CD8-positive, alpha-beta memory T cell (primary cell): ENCODE measurements around the gene KRTAP12-2. TPM values are rescaled to one million over a fixed set of nuclear protein-coding genes. Genes with fewer than 3 reads are reported as not detected.
A peak's percentile ranks its signal among the peaks of the same experiment; 100 is the strongest.
"Not testable (repeated sequence)": the region's sequence is repeated elsewhere in the genome, so short reads cannot be mapped to it uniquely, and the experiment has no call there.

Source experiments
- CTCF ChIA-PET: fragments of 350-600 bp; sonication (Branson Sonifier 250); formaldehyde crosslinking; loops from one replicate; lab custom pipeline; 2021; ENCODE audit warnings: antibody characterized with exemption; lab: Charles Lee
- POLR2A ChIA-PET: fragments of 350-600 bp; sonication (Branson Sonifier 250); formaldehyde crosslinking; loops from one replicate; lab custom pipeline; 2021; ENCODE audit warnings: antibody characterized with exemption; lab: Charles Lee
- DNase-seq, 5 donors: peaks; one replicate each; pipeline versions ENCODE4 v3.0.0 to v3.0.0-alpha.2; 2020 to 2022; ENCODE audit warnings: mixed read lengths in 1 of 5
- H3K27ac ChIP-seq: one replicate; pipeline ENCODE4 v1.7.0; 2013; ENCODE audit warnings: low read depth, mild to moderate bottlenecking, low read length, moderate library complexity
- H3K27me3 ChIP-seq: 2 replicates; pipeline ENCODE4 v1.7.0; 2013; ENCODE audit warnings: low read length, mild to moderate bottlenecking; ENCODE audit not compliant: insufficient read depth, poor library complexity, severe bottlenecking
- H3K36me3 ChIP-seq: 2 replicates; pipeline ENCODE4 v1.7.0; 2013; ENCODE audit warnings: mild to moderate bottlenecking, low read length, moderate library complexity; ENCODE audit not compliant: insufficient read depth
- H3K4me1 ChIP-seq: 2 replicates; pipeline ENCODE4 v1.7.0; 2013; ENCODE audit warnings: mild to moderate bottlenecking, low read length, moderate library complexity; ENCODE audit not compliant: insufficient read depth
- H3K4me3 ChIP-seq: 2 replicates; pipeline ENCODE4 v1.7.0; 2013; ENCODE audit warnings: mild to moderate bottlenecking, low read length
- H3K9me3 ChIP-seq: 2 replicates; pipeline ENCODE4 v1.7.0; 2013; ENCODE audit warnings: mild to moderate bottlenecking, low read length
- H3K27ac Mint-ChIP-seq, 8 donors: one replicate each; pipeline ENCODE4 v1.8.0; 2020 to 2021; ENCODE audit warnings: mixed read lengths in 8 of 8, mild to moderate bottlenecking in 6 of 8, inconsistent platforms in 3 of 8, moderate library complexity in 3 of 8
- H3K27me3 Mint-ChIP-seq, 2 donors: one replicate each; pipeline ENCODE4 v1.8.0; 2020 to 2021; ENCODE audit warnings: mixed read lengths in 2 of 2, mild to moderate bottlenecking in 1 of 2, moderate library complexity in 1 of 2
- H3K36me3 Mint-ChIP-seq, 3 donors: one replicate each; pipeline ENCODE4 v1.8.0; 2020 to 2021; ENCODE audit warnings: mixed read lengths in 3 of 3, inconsistent platforms in 1 of 3, mild to moderate bottlenecking in 1 of 3
- H3K4me1 Mint-ChIP-seq, 3 donors: one replicate each; pipeline ENCODE4 v1.8.0; 2020 to 2021; ENCODE audit warnings: mixed read lengths in 3 of 3, inconsistent platforms in 1 of 3, mild to moderate bottlenecking in 1 of 3
- H3K4me3 Mint-ChIP-seq, 7 donors: one replicate each; pipeline ENCODE4 v1.8.0; 2020 to 2021; ENCODE audit warnings: mixed read lengths in 7 of 7, mild to moderate bottlenecking in 6 of 7, moderate library complexity in 4 of 7, inconsistent platforms in 2 of 7
- H3K9me3 Mint-ChIP-seq, 5 donors: one replicate each; pipeline ENCODE4 v1.8.0; 2020 to 2022; ENCODE audit warnings: mixed read lengths in 5 of 5, mild to moderate bottlenecking in 3 of 5, moderate library complexity in 2 of 5, inconsistent platforms in 1 of 5
- polyA plus RNA-seq: library from polyadenylated mRNA; unstranded; fragments of 300-500 nt; fragmentation: Illumina TruSeq; gene quantifications from one replicate; pipeline ENCODE4 v1.2.3, GENCODE V29; 2021
- total RNA-seq, 2 experiments: library from RNA; stranded (reverse); gene quantifications; one replicate each; pipeline ENCODE4 v1.2.3, GENCODE V29; 2021

Gene KRTAP12-2
- total and polyA plus RNA-seq, 3 experiments from 2014 or later, result not detected

DNA sequence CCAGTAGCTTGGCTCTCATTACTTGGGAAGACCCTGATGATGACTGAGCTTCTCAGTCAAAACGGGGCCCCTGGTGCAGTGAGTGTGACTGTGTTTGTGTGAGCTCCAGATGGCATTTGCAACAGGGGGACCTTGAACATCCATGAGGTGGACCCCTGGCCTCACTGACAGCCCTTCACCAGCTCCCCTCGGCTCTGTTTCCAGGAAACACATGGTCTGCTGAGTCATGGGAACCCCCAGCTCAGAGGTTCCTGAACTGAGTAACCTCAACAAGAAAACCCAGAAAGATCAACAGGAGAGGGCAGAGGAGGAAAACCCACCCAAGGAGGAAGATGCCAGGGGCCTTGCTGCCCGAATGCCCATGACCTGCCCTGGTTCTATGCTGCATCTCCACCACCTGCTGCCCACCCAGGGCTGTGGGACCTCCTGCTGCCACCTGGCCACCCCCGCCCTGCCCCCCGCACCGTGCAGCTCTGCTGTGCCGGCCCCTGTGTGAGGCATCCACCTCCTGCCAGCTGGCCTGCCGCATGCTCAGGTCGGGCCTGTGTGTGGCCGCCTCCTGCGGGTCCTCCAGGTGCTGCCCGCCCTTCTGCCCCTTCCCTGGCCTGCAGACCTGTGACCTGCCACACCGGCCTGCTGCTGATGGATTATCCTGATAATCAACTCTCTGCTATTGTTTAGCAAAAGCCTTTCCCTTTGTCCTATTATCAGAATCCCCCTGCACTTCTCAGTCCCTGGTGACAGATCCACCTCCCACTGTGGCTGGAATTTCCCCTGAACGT, 19.5 kb upstream of the KRTAP12-2 start:
- DNase-seq, result no peak

GRCh38 chr21:44685050-44685449, 18.3 kb upstream of the KRTAP12-2 start:
- H3K27ac ChIP-seq, H3K4me1 ChIP-seq, H3K9me3 Mint-ChIP-seq, H3K4me1 Mint-ChIP-seq, H3K4me3 ChIP-seq, H3K36me3 Mint-ChIP-seq, CTCF ChIA-PET, DNase-seq, POLR2A ChIA-PET, H3K36me3 ChIP-seq, H3K27me3 ChIP-seq, H3K9me3 ChIP-seq: not testable (repeated sequence)
- H3K27me3 Mint-ChIP-seq, result peaks cover 8 to 26% of the 10 kb centered on the region in 2 donors
- H3K27ac Mint-ChIP-seq, result peak overlapping the region in 1 of 8 donors; percentile 34
- H3K4me3 Mint-ChIP-seq, result peak overlapping the region in 1 of 7 donors; percentile 26

More for the DNA sequence above, 19.5 kb upstream of the KRTAP12-2 start:
- H3K4me3 ChIP-seq, result no peak overlapping the region
- POLR2A ChIA-PET, result no interaction called here
- H3K36me3 ChIP-seq, result no peaks in the 10 kb centered on the region
- peak overlapping the region in 2 of 8 donors; percentile 12 to 81 for H3K27ac Mint-ChIP-seq
- no peaks in the 10 kb centered on the region for H3K4me1 ChIP-seq
- no peak overlapping the region for H3K4me3 Mint-ChIP-seq
- no peaks in the 10 kb centered on the region for H3K36me3 Mint-ChIP-seq
- peaks cover 6 to 7% (median 6%) of the 10 kb centered on the region in 3 donors for H3K4me1 Mint-ChIP-seq
- no peak overlapping the region for H3K27ac ChIP-seq
- no peaks in the 10 kb centered on the region for H3K9me3 Mint-ChIP-seq
- H3K27me3 Mint-ChIP-seq, result peaks cover 8 to 26% of the 10 kb centered on the region in 2 donors
- CTCF ChIA-PET, result no interaction called here
- no peaks in the 10 kb centered on the region for H3K9me3 ChIP-seq
- no peaks in the 10 kb centered on the region for H3K27me3 ChIP-seq

DNA sequence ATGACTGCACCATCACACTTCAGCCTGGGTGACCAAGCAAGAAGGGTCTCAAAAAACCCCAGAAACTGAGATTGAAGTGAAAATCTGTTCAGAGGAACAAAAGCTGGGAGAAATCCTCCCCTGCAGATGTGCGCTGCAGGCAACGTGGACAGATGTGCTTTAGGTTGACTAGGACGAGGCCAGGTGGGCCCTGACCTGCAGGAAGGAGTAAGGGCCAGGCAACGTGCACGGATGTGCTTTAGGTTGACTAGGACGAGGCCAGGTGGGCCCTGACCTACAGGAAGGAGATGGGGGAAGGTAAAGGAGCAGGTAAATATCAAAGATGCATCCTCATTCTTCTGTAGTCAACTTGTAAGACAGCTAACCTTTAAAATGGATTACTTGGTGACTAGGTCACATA, 17.8 kb upstream of the KRTAP12-2 start:
- peaks cover 6 to 7% (median 6%) of the 10 kb centered on the region in 3 donors for H3K4me1 Mint-ChIP-seq
- no peak for DNase-seq
- H3K27ac Mint-ChIP-seq, result peak overlapping the region in 1 of 8 donors; percentile 91
- peaks cover 8 to 23% of the 10 kb centered on the region in 2 donors for H3K27me3 Mint-ChIP-seq
- Histone ChIP-seq H3K27ac (no peak overlapping the region), H3K9me3 (no peaks in the 10 kb centered on the region), H3K36me3 (no peaks in the 10 kb centered on the region), H3K4me1 (no peaks in the 10 kb centered on the region), H3K27me3 (no peaks in the 10 kb centered on the region), H3K4me3 (no peak overlapping the region)
- H3K9me3 Mint-ChIP-seq, result no peaks in the 10 kb centered on the region
- H3K36me3 Mint-ChIP-seq, result peaks cover 0 to 4% (median 0%) of the 10 kb centered on the region in 3 donors
- ChIA-PET POLR2A (no interaction called here), CTCF (no interaction called here)
- no peak overlapping the region for H3K4me3 Mint-ChIP-seq

DNA sequence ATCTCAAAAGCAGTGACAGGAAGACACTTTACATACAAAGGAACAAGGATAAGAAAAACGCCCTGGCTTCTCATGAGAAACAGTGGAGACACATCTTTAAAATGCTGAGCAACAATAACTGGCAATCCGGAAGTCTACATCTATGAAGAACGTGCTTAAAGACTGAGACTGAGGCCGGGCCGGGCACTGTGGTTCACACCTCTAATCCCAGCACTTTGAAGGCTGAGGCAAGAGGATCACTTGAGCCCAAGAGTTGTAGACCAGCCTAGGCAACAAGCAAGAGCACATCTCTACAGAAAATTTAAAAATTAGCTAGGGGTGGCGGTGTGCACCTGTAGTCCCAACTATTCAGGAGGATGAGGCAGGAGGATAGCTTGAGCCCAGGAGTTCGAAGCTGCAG, 17.4 kb upstream of the KRTAP12-2 start:
- no peaks in the 10 kb centered on the region for H3K9me3 ChIP-seq
- Mint-ChIP-seq H3K36me3 (peaks cover 0 to 4% (median 0%) of the 10 kb centered on the region in 3 donors), H3K27ac (peak overlapping the region in 1 of 8 donors; percentile 43), H3K4me3 (no peak overlapping the region), H3K4me1 (peaks cover 6 to 7% (median 6%) of the 10 kb centered on the region in 3 donors), H3K9me3 (no peaks in the 10 kb centered on the region), H3K27me3 (peaks cover 8 to 23% of the 10 kb centered on the region in 2 donors)
- no peaks in the 10 kb centered on the region for H3K4me1 ChIP-seq
- H3K27me3 ChIP-seq, result no peaks in the 10 kb centered on the region
- H3K36me3 ChIP-seq, result no peaks in the 10 kb centered on the region
- ChIA-PET CTCF (no interaction called here), POLR2A (no interaction called here)
- H3K4me3 ChIP-seq, result no peak overlapping the region
- no peak overlapping the region for H3K27ac ChIP-seq
- DNase-seq, result no peak

GRCh38 chr21:44682580-44683151, 15.9 kb upstream of the KRTAP12-2 start:
- POLR2A ChIA-PET, result interaction anchor here (0.6 kb wide), 1 partner anchor 35 kb away, joined by 3 read pairs; no protein-coding TSS in a partner anchor
- CTCF ChIA-PET, result interaction anchor here (1.3 to 1.4 kb wide), 2 partner anchors 25 to 111 kb away, joined by 3 read pairs; partner anchors contain the start of gene KRTAP12-3
- Mint-ChIP-seq H3K27me3 (peaks cover 4 to 22% of the 10 kb centered on the region in 2 donors), H3K27ac (no peak overlapping the region), H3K4me1 (peaks cover 6 to 7% (median 6%) of the 10 kb centered on the region in 3 donors), H3K4me3 (no peak overlapping the region), H3K9me3 (no peaks in the 10 kb centered on the region), H3K36me3 (peaks cover 0 to 4% (median 0%) of the 10 kb centered on the region in 3 donors)
- no peak overlapping the region for H3K27ac ChIP-seq
- no peaks in the 10 kb centered on the region for H3K27me3 ChIP-seq
- no peak for DNase-seq
- H3K4me1 ChIP-seq, result no peaks in the 10 kb centered on the region
- H3K4me3 ChIP-seq, result no peak overlapping the region
- H3K9me3 ChIP-seq, result no peaks in the 10 kb centered on the region
- H3K36me3 ChIP-seq, result no peaks in the 10 kb centered on the region

DNA sequence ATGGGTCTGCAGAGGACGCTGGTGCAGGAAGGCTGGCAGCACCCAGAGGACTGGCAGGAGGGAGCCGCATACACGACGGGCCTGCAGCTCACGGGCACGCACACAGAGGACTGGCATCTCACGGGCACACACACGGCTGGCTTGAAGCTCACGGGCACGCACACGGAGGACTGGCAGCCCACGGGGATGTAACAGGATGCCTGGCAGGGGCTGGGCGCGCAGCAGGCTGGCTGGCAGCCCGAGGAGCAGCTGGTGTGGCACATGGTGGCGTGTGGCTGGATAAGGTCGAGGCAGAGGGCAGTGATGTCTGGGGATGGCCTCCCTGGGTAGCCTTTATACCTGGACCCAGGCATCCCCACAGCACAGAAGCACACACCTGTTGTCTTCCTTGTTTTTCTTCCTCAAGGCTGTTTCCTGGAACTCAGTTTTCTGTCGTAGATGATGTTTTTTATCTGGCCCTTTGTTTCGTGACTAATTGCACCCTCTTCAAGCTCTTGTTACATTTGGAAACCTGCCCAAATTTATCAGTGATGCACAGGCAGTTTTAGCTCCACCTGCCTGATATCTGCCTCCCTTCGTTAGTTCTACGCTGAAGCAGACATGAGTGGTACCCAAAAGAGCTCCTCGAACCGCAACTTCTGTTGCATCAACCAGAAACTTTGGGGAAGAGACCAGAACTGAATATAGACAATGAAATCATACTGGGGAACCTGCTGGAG, 15.3 kb upstream of the KRTAP12-2 start, which contains the start of gene KRTAP12-1:
KRTAP12-1 (minus strand) TSS at position 303 of the 719 bp plus-strand sequence; CDS start at position 263, 40 bp downstream.
- Histone ChIP-seq H3K9me3 (no peaks in the 10 kb centered on the region), H3K4me3 (no peak within 1 kb of the TSS), H3K4me1 (no peaks in the 10 kb centered on the region), H3K27me3 (no peaks in the 10 kb centered on the region), H3K27ac (no peak within 1 kb of the TSS), H3K36me3 (no peaks in the 10 kb centered on the region)
- H3K27ac Mint-ChIP-seq, result no peak within 1 kb of the TSS
- POLR2A ChIA-PET, result interaction anchor here (0.6 kb wide), 1 partner anchor 35 kb away, joined by 3 read pairs; no protein-coding TSS in a partner anchor
- H3K4me1 Mint-ChIP-seq, result peaks cover 6 to 7% (median 6%) of the 10 kb centered on the region in 3 donors
- peaks cover 1 to 16% of the 10 kb centered on the region in 2 donors for H3K27me3 Mint-ChIP-seq
- CTCF ChIA-PET, result interaction anchor here (1.3 to 1.4 kb wide), 2 partner anchors 24 to 111 kb away, joined by 3 read pairs; partner anchors contain the start of gene KRTAP12-3
- no peak within 1 kb of the TSS for H3K4me3 Mint-ChIP-seq
- H3K9me3 Mint-ChIP-seq, result no peaks in the 10 kb centered on the region
- peaks cover 0 to 4% (median 0%) of the 10 kb centered on the region in 3 donors for H3K36me3 Mint-ChIP-seq
- DNase-seq, result no peak

GRCh38 chr21:44681152-44681551, 14.4 kb upstream of the KRTAP12-2 start:
- Mint-ChIP-seq H3K4me3 (no peak overlapping the region), H3K9me3 (no peaks in the 10 kb centered on the region), H3K27me3 (peaks cover 1 to 11% of the 10 kb centered on the region in 2 donors), H3K4me1 (peaks cover 3 to 7% (median 4%) of the 10 kb centered on the region in 3 donors), H3K27ac (no peak overlapping the region), H3K36me3 (peaks cover 0 to 4% (median 0%) of the 10 kb centered on the region in 3 donors)
- ChIA-PET CTCF (no interaction called here), POLR2A (no interaction called here)
- H3K4me1 ChIP-seq, result no peaks in the 10 kb centered on the region
- DNase-seq, result no peak
- no peak overlapping the region for H3K4me3 ChIP-seq
- no peak overlapping the region for H3K27ac ChIP-seq
- H3K9me3 ChIP-seq, result no peaks in the 10 kb centered on the region
- no peaks in the 10 kb centered on the region for H3K27me3 ChIP-seq
- no peaks in the 10 kb centered on the region for H3K36me3 ChIP-seq
